K562 (cell line): ENCODE measurements around the gene KCNC3. TPM values are rescaled to one million over a fixed set of nuclear protein-coding genes. Genes with fewer than 3 reads are reported as not detected.

Experiments
- ATAC-seq: fragments of 200-7000 bp; cut with Tn5 transposase; 3 replicates; pipeline ENCODE4 v1.9.1; 2020; ENCODE audit warnings: moderate library complexity
- BruUV-seq: library from RNA; stranded (reverse); fragments of 400-500 nt; replicated peaks from 2 replicates; lab custom pipeline; 2021; lab: Mats Ljungman, UMichigan
- CTCF ChIA-PET: fragments of 300-600 bp; formaldehyde crosslinking; extraction: SDS; loops from one replicate; lab custom pipeline; 2021; ENCODE audit warnings: low intra/inter-chr PET ratio; lab: Yijun Ruan, JAX
- POLR2A ChIA-PET: fragments of 300-600, 350-650 bp; sonication (Branson Sonifier 250); formaldehyde crosslinking; extraction: SDS; loops from one replicate; lab custom pipeline; 2021; ENCODE audit warnings: antibody characterized with exemption, inconsistent platforms; lab: Yijun Ruan, JAX
- DNase-seq, 4 experiments: peaks; one replicate each; pipeline versions ENCODE4 v3.0.0 to v3.0.0-alpha.2; 2011 to 2018; ENCODE audit warnings: low spot score in 3 of 4, mixed read lengths in 3 of 4; ENCODE audit errors: extremely low read depth in 1 of 4
- FAIRE-seq: peaks from 2 replicates; lab custom pipeline; 2011; peaks lifted over from hg19 to GRCh38; lab: Jason Lieb, UNC
- H2AFZ ChIP-seq: 2 replicates; pipeline ENCODE4 v1.6.0; 2011; ENCODE audit warnings: low read depth, low read length, control low read depth, inconsistent platforms
- H3K27ac ChIP-seq: fragments of 200-600 bp; 3 replicates; pipeline ENCODE4 v1.8.0; 2011; ENCODE audit warnings: low read depth, mild to moderate bottlenecking, control low read depth, inconsistent platforms, low read length, moderate library complexity, mixed read lengths; ENCODE audit errors: extremely low read depth
- H3K27me3 ChIP-seq, 2 experiments: fragments of 300-600 bp in 1 of 2; 2 replicates in 1 of 2; 3 replicates in 1 of 2; pipeline versions ENCODE4 v1.6.0 to v1.8.0; 2011; ENCODE audit warnings: inconsistent platforms in 2 of 2, low read length in 2 of 2, mild to moderate bottlenecking in 1 of 2, mixed read lengths in 1 of 2, moderate library complexity in 1 of 2; ENCODE audit not compliant: control insufficient read depth in 2 of 2, insufficient read depth in 2 of 2
- H3K36me3 ChIP-seq: fragments of 300-600 bp; 3 replicates; pipeline ENCODE4 v1.8.0; 2011; ENCODE audit warnings: mild to moderate bottlenecking, low read length, inconsistent platforms; ENCODE audit not compliant: control insufficient read depth, insufficient read depth
- H3K4me1 ChIP-seq, 2 experiments: fragments of 200-600 bp in 1 of 2; replicated peaks in 1 of 2; 2 replicates in 1 of 2; 3 replicates in 1 of 2; pipeline versions ENCODE4 v1.5.1 to v1.8.0; 2011; ENCODE audit warnings: inconsistent platforms in 2 of 2, low read length in 2 of 2, mild to moderate bottlenecking in 1 of 2, mixed read lengths in 1 of 2, moderate library complexity in 1 of 2; ENCODE audit not compliant: control insufficient read depth in 2 of 2, insufficient read depth in 2 of 2
- H3K4me2 ChIP-seq: 2 replicates; pipeline ENCODE4 v1.6.1; 2011; ENCODE audit warnings: low read length, control low read depth, inconsistent platforms, mixed read lengths; ENCODE audit not compliant: insufficient read depth
- H3K4me3 ChIP-seq: fragments of 200-600 bp; sonication (generic), shearing (Covaris generic); 2 replicates; pipeline ENCODE4 v1.5.1; 2016; ENCODE audit warnings: control low read depth, inconsistent platforms
- H3K79me2 ChIP-seq: fragments of 200-600 bp; 3 replicates; pipeline ENCODE4 v1.8.0; 2011; ENCODE audit warnings: low read length, inconsistent platforms; ENCODE audit not compliant: control insufficient read depth, insufficient read depth
- H3K9ac ChIP-seq, 2 experiments: 2 replicates each; pipeline versions ENCODE4 v1.6.0 to v1.6.1; 2011; ENCODE audit warnings: low read depth in 2 of 2, low read length in 2 of 2, control low read depth in 1 of 2, inconsistent platforms in 1 of 2, mild to moderate bottlenecking in 1 of 2, mixed read lengths in 1 of 2; ENCODE audit not compliant: insufficient read depth in 1 of 2
- H3K9me1 ChIP-seq: one replicate; pipeline ENCODE4 v1.6.0; 2011; ENCODE audit warnings: inconsistent platforms, mild to moderate bottlenecking, low read length, moderate library complexity; ENCODE audit not compliant: control insufficient read depth, insufficient read depth
- H3K9me3 ChIP-seq: replicated peaks from 2 replicates; pipeline ENCODE4 v1.5.1; 2011; ENCODE audit warnings: low read depth, low read length, inconsistent platforms; ENCODE audit not compliant: control insufficient read depth, insufficient read depth
- H4K20me1 ChIP-seq: replicated peaks from 2 replicates; pipeline ENCODE4 v1.6.1; 2011; ENCODE audit warnings: low read length, inconsistent platforms, mixed read lengths; ENCODE audit not compliant: control insufficient read depth, insufficient read depth
- PHF21A ChIP-seq: fragments of 450-650 bp; IDR thresholded peaks from 2 replicates; pipeline ENCODE4 v1.6.1; 2017; ENCODE audit warnings: low read depth, borderline replicate concordance
- ZBTB7A ChIP-seq: IDR thresholded peaks from 2 replicates; pipeline ENCODE4 v1.6.1; 2011; ENCODE audit warnings: low read depth, mild to moderate bottlenecking, low read length, moderate library complexity, borderline replicate concordance; ENCODE audit not compliant: control insufficient read depth
- WGBS: fragments of 100-300 bp; shearing (Covaris generic); methylation state at CpG from one replicate; pipeline ENCODE4 v1.1.6; 2016; ENCODE audit warnings: low coverage, mixed read lengths; ENCODE audit not compliant: insufficient coverage; ENCODE audit errors: missing lambda C conversion rate; 5-methylcytosine and 5-hydroxymethylcytosine counted together
- in situ Hi-C: fragments of 300-500 bp; cut with MboI; formaldehyde crosslinking; loops from 4 replicates; pipeline ENCODE4 v1.15.0; 2018; ENCODE audit warnings: inconsistent platforms, mixed read lengths
- intact Hi-C: fragments of 100-400 bp; cut with micrococcal nuclease; formaldehyde crosslinking; loops from 2 replicates; pipeline ENCODE4 v1.14.2; 2022
- polyA plus RNA-seq, 8 experiments: library from polyadenylated mRNA; depleted of rRNA in 4 of 8; stranded (reverse) in 5 of 8; unstranded in 3 of 8; fragments of >200 nt; fragmentation: Nextera tagmentation in 2 of 8; fragmentation: Illumina TruSeq in 1 of 8; extraction: Ambion mirVana in 2 of 8; extraction: Trizol in 1 of 8; gene quantifications; 2 replicates each; pipeline versions ENCODE4 v1.2.1 to v1.2.3, GENCODE V29; 2011 to 2014; ENCODE audit warnings: inconsistent platforms in 1 of 8, missing spikeins in 1 of 8
- total RNA-seq, 7 experiments: library from RNA; depleted of rRNA in 6 of 7; stranded (reverse); fragments of >200 nt in 6 of 7; fragmentation: Illumina TruSeq in 2 of 7; extraction: Trizol in 2 of 7; gene quantifications; 2 replicates each; pipeline versions ENCODE4 v1.2.1 to v1.2.3, GENCODE V29; 2011 to 2021; ENCODE audit warnings: low replicate concordance in 1 of 7
- TF ChIP-seq, protein P1 (sequence below): fragments of 450-650 bp; formaldehyde crosslinking; IDR thresholded peaks from 2 replicates; pipeline ENCODE4 v1.4.0; 2022; ENCODE audit warnings: missing genetic modification characterization

Gene KCNC3
- total and polyA plus RNA-seq, 9 of the 15 experiments (the other 6 are each of a cell fraction or from before 2014, with no cell fraction given) = 0.03 to 26.2 (median 2.0) TPM

GRCh38 chr19:50314724-50315708 is 14.2 kb downstream of the KCNC3 start:
- in situ Hi-C loops = no loop called here
- FAIRE-seq (no peak), DNase-seq (no peak), ATAC-seq (no peak)
- Histone ChIP-seq H3K27ac (no peak overlapping the region), H3K4me2 (no peak overlapping the region), H3K4me1 (peaks cover 0 to 36% of the 10 kb centered on the region in 2 experiments), H3K9me1 (no peaks in the 10 kb centered on the region), H3K9ac (peak overlapping the region in 1 of 2 experiments; percentile 28; a peak in 1 of 4 replicates), H3K4me3 (no peak overlapping the region), H3K79me2 (no peaks in the 10 kb centered on the region), H3K36me3 (peaks cover 10% of the 10 kb centered on the region; the same call in 1 of the 3 replicates), H3K27me3 (peaks cover 6 to 11% of the 10 kb centered on the region in 2 experiments; a peak in 4 of 5 replicates), H4K20me1 (peaks cover 3% of the 10 kb centered on the region; the same call in 1 of the 2 replicates), H3K9me3 (no peaks in the 10 kb centered on the region), H2AFZ (no peak overlapping the region)
- intact Hi-C loops = no loop called here
- POLR2A ChIA-PET = interaction anchor here (1.0 kb wide), 1 partner anchor 24 kb away, joined by 3 read pairs; no protein-coding TSS in a partner anchor
- 10% methylated on average over 3 of the region's 40 CpGs for whole genome bisulfite sequencing
- CTCF ChIA-PET = no interaction called here
- TF ChIP-seq PHF21A (no peak), ZBTB7A (no peak)
- TF ChIP-seq, protein P1, sequence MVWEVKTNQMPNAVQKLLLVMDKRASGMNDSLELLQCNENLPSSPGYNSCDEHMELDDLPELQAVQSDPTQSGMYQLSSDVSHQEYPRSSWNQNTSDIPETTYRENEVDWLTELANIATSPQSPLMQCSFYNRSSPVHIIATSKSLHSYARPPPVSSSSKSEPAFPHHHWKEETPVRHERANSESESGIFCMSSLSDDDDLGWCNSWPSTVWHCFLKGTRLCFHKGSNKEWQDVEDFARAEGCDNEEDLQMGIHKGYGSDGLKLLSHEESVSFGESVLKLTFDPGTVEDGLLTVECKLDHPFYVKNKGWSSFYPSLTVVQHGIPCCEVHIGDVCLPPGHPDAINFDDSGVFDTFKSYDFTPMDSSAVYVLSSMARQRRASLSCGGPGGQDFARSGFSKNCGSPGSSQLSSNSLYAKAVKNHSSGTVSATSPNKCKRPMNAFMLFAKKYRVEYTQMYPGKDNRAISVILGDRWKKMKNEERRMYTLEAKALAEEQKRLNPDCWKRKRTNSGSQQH (CRISPR knock-in tag) = no peak
- no TSS peak for BruUV-seq
